Endothelial cell of umbilical vein (primary cell): ENCODE results near the gene DNAJC27. TPM values are rescaled to one million over a fixed set of nuclear protein-coding genes. Genes with fewer than 3 reads are reported as not detected.

Experiments
- BruUV-seq: library from RNA; stranded (reverse); fragments of 400-500 nt; replicated peaks from 2 replicates; lab custom pipeline; 2021; lab: Mats Ljungman, UMichigan
- CTCF ChIA-PET: fragments of 300-600, 350-600 bp; sonication (Branson Sonifier 250); formaldehyde crosslinking; loops from one replicate; lab custom pipeline; 2021; ENCODE audit warnings: antibody characterized with exemption, inconsistent platforms; lab: Charles Lee
- POLR2A ChIA-PET: fragments of 300-600, 350-600 bp; sonication (Branson Sonifier 250); formaldehyde crosslinking; loops from one replicate; lab custom pipeline; 2021; ENCODE audit warnings: antibody characterized with exemption, inconsistent platforms; lab: Charles Lee
- DNase-seq: peaks from one replicate; pipeline ENCODE4 v3.0.0-alpha.2; 2011; ENCODE audit warnings: low read depth, low spot score
- FAIRE-seq: peaks from 2 replicates; lab custom pipeline; 2011; peaks lifted over from hg19 to GRCh38; lab: Jason Lieb, UNC
- H2AFZ ChIP-seq: 2 replicates; pipeline ENCODE4 v1.6.0; 2012; ENCODE audit warnings: low read depth, low read length, control low read depth, inconsistent platforms
- H3K27ac ChIP-seq: 2 replicates; pipeline ENCODE4 v1.5.1; 2011; ENCODE audit warnings: low read depth, mild to moderate bottlenecking, control low read depth, low read length, moderate library complexity; ENCODE audit not compliant: insufficient read depth
- H3K27me3 ChIP-seq, 2 experiments: 2 replicates each; pipeline versions ENCODE4 v1.6.0 to v1.6.1; 2011; ENCODE audit warnings: low read length in 2 of 2, mixed read lengths in 1 of 2; ENCODE audit not compliant: control insufficient read depth in 2 of 2, insufficient read depth in 2 of 2
- H3K36me3 ChIP-seq, 2 experiments: 2 replicates in 1 of 2; 3 replicates in 1 of 2; pipeline ENCODE4 v1.5.1; 2011; ENCODE audit warnings: low read length in 2 of 2, mild to moderate bottlenecking in 1 of 2, moderate library complexity in 1 of 2; ENCODE audit not compliant: control insufficient read depth in 2 of 2, insufficient read depth in 2 of 2; ENCODE audit errors: extremely low read depth in 1 of 2
- H3K4me1 ChIP-seq: 3 replicates; pipeline ENCODE4 v1.5.1; 2011; ENCODE audit warnings: mild to moderate bottlenecking, low read length; ENCODE audit not compliant: control insufficient read depth, insufficient read depth; ENCODE audit errors: extremely low read depth
- H3K4me2 ChIP-seq: 2 replicates; pipeline ENCODE4 v1.6.1; 2011; ENCODE audit warnings: low read length, control low read depth, mixed read lengths; ENCODE audit not compliant: insufficient read depth
- H3K4me3 ChIP-seq, 3 experiments: fragments of 200-600 bp in 1 of 3; sonication (generic), shearing (Covaris generic) in 1 of 3; replicated peaks in 1 of 3; 2 replicates each; pipeline ENCODE4 v1.5.1; 2011 to 2016; ENCODE audit warnings: control low read depth in 3 of 3, low read length in 3 of 3, mild to moderate bottlenecking in 2 of 3, inconsistent platforms in 1 of 3, low read depth in 1 of 3, moderate library complexity in 1 of 3; ENCODE audit not compliant: insufficient read depth in 1 of 3
- H3K79me2 ChIP-seq: 2 replicates; pipeline ENCODE4 v1.6.0; 2012; ENCODE audit warnings: low read length, inconsistent platforms; ENCODE audit not compliant: control insufficient read depth, insufficient read depth
- H3K9ac ChIP-seq: replicated peaks from 2 replicates; pipeline ENCODE3; 2011; ENCODE audit warnings: low read length, control low read depth; ENCODE audit not compliant: insufficient read depth; ENCODE audit errors: extremely low read depth
- H3K9me1 ChIP-seq: replicated peaks from 3 replicates; pipeline ENCODE4 v1.6.0; 2011; ENCODE audit warnings: mild to moderate bottlenecking, low read length; ENCODE audit not compliant: control insufficient read depth, insufficient read depth; ENCODE audit errors: extremely low read depth
- H3K9me3 ChIP-seq: replicated peaks from 2 replicates; pipeline ENCODE4 v1.5.1; 2012; ENCODE audit warnings: low read length, inconsistent platforms; ENCODE audit not compliant: control insufficient read depth, insufficient read depth
- H4K20me1 ChIP-seq: replicated peaks from 2 replicates; pipeline ENCODE3; 2011; ENCODE audit warnings: mild to moderate bottlenecking, low read length; ENCODE audit not compliant: control insufficient read depth, insufficient read depth; ENCODE audit errors: extremely low read depth
- CTCF ChIP-seq, 2 donors: IDR thresholded peaks; 1 replicate in 1 of 2; 2 replicates in 1 of 2; pipeline ENCODE4 v1.5.1; 2011; ENCODE audit warnings: low read length in 2 of 2, mild to moderate bottlenecking in 2 of 2, moderate library complexity in 2 of 2, control low read depth in 1 of 2, inconsistent platforms in 1 of 2, low read depth in 1 of 2; ENCODE audit not compliant: insufficient read depth in 1 of 2; ENCODE audit errors: extremely low read depth in 1 of 2
- EZH2 ChIP-seq: IDR thresholded peaks from 2 replicates; pipeline ENCODE4 v1.6.1; 2012; ENCODE audit warnings: borderline replicate concordance, low read depth, mild to moderate bottlenecking, moderate library complexity, low read length, inconsistent platforms; ENCODE audit not compliant: severe bottlenecking
- FOS ChIP-seq: IDR thresholded peaks from 2 replicates; pipeline ENCODE4 v1.6.1; 2011; ENCODE audit warnings: mild to moderate bottlenecking, low read length, moderate library complexity, borderline replicate concordance; ENCODE audit not compliant: insufficient read depth
- GATA2 ChIP-seq: IDR thresholded peaks from 2 replicates; pipeline ENCODE4 v1.7.0; 2011; ENCODE audit warnings: low read depth, mild to moderate bottlenecking, moderate library complexity, mixed read lengths, low read length; ENCODE audit not compliant: insufficient read length, insufficient read depth
- JUN ChIP-seq: IDR thresholded peaks from 2 replicates; pipeline ENCODE4 v1.6.1; 2011; ENCODE audit warnings: borderline replicate concordance, low read depth; ENCODE audit not compliant: insufficient read length, insufficient read depth
- MAX ChIP-seq: IDR thresholded peaks from 2 replicates; pipeline ENCODE4 v1.6.1; 2011; ENCODE audit not compliant: insufficient read depth, insufficient read length
- MYC ChIP-seq: IDR thresholded peaks from one replicate; pipeline ENCODE4 v1.6.1; 2011; ENCODE audit warnings: mild to moderate bottlenecking, low read depth, low read length
- POLR2A ChIP-seq: IDR thresholded peaks from 2 replicates; pipeline ENCODE4 v1.6.1; 2012; ENCODE audit warnings: low read depth, mild to moderate bottlenecking, control low read depth, low read length
- POLR2AphosphoS5 ChIP-seq: IDR thresholded peaks from 2 replicates; pipeline ENCODE4 v1.6.1; 2012; ENCODE audit warnings: low read depth, mild to moderate bottlenecking, control low read depth, low read length, moderate library complexity; ENCODE audit not compliant: insufficient read depth
- dilution Hi-C: fragments of 300-500 bp; cut with MboI; formaldehyde crosslinking; loops from one replicate; pipeline ENCODE4 v1.15.0; 2019; ENCODE audit warnings: low sequenced_read_pairs; ENCODE audit not compliant: extremely low pct_ligation_motif_present
- intact Hi-C: fragments of 100-400 bp; cut with micrococcal nuclease; formaldehyde crosslinking; loops from one replicate; pipeline ENCODE4 v1.10.0; 2022
- polyA plus RNA-seq, 4 experiments: library from polyadenylated mRNA; depleted of rRNA in 3 of 4; stranded (reverse) in 3 of 4; unstranded in 1 of 4; fragments of >200 nt; gene quantifications; 2 replicates each; pipeline versions ENCODE4 v1.2.1 to v1.2.3, GENCODE V29; 2011 to 2012; ENCODE audit warnings: missing spikeins in 1 of 4
- total RNA-seq: library from RNA; stranded (reverse); gene quantifications from 2 replicates; pipeline ENCODE4 v1.2.3, GENCODE V29; 2021

The DNAJC27 gene
- total and polyA plus RNA-seq, 2 donors (not counting 3 experiments of a cell fraction or from before 2014, with no cell fraction given) = 1.3 to 3.2 TPM

GRCh38 chr2:24923106-24923505 is 48.6 kb downstream of the DNAJC27 start:
- ChIA-PET POLR2A (no interaction called here), CTCF (no interaction called here)
- H4K20me1 ChIP-seq = no peaks in the 10 kb centered on the region

More at GRCh38 chr2:24923106-24923505, 48.6 kb downstream of the DNAJC27 start:
- H3K4me2 ChIP-seq = no peak overlapping the region
- DNase-seq (no peak), FAIRE-seq (no peak)
- no peak overlapping the region for H3K4me3 ChIP-seq
- no peaks in the 10 kb centered on the region for H3K36me3 ChIP-seq
- H3K9ac ChIP-seq = no peak overlapping the region
- H3K27ac ChIP-seq = no peak overlapping the region
- dilution Hi-C loops (no loop called here), intact Hi-C loops (no loop called here)
- no peak overlapping the region for H2AFZ ChIP-seq
- H3K9me3 ChIP-seq = no peaks in the 10 kb centered on the region
- H3K79me2 ChIP-seq = peaks cover 3% of the 10 kb centered on the region
- H3K9me1 ChIP-seq = no peaks in the 10 kb centered on the region
- H3K4me1 ChIP-seq = peaks cover 8% of the 10 kb centered on the region
- no TSS peak for BruUV-seq
- TF ChIP-seq MYC = no peak
- TF ChIP-seq JUN = no peak
- TF ChIP-seq POLR2A = no peak
- no peak for TF ChIP-seq MAX
- no peak for TF ChIP-seq POLR2AphosphoS5
- TF ChIP-seq EZH2 = no peak
- no peak for TF ChIP-seq FOS
- TF ChIP-seq GATA2 = no peak
- TF ChIP-seq CTCF (IDR thresholded peaks at IDR 0.05; ENCODE audit: extremely low read depth in 1 of 2, insufficient read depth in 1 of 2, low read depth in 1 of 2, low read length in 2 of 2) = no peak
- no peaks in the 10 kb centered on the region for H3K27me3 ChIP-seq
